Upper lobe of right lung (tissue), 1 donor: ENCODE data around the gene ZXDC. TPM values are rescaled to one million over a fixed set of nuclear protein-coding genes. Genes with fewer than 3 reads are reported as not detected.

Experiments used
- ATAC-seq: fragments of 200-7000 bp; cut with Tn5 transposase; one replicate; pipeline ENCODE4 v1.9.1; 2020; ENCODE audit warnings: mild to moderate bottlenecking, moderate library complexity
- DNase-seq: peaks from one replicate; pipeline ENCODE4 v3.0.0-alpha.2; 2020
- H3K27ac ChIP-seq: fragments of 200-600 bp; one replicate; pipeline ENCODE4 v1.8.0; 2022
- H3K27me3 ChIP-seq: fragments of 200-600 bp; one replicate; pipeline ENCODE4 v1.8.0; 2022; ENCODE audit warnings: mild to moderate bottlenecking
- H3K36me3 ChIP-seq: fragments of 200-600 bp; one replicate; pipeline ENCODE4 v1.8.0; 2022
- H3K4me1 ChIP-seq: fragments of 200-600 bp; one replicate; pipeline ENCODE4 v1.8.0; 2022
- H3K4me3 ChIP-seq: fragments of 200-600 bp; one replicate; pipeline ENCODE4 v1.8.0; 2022; ENCODE audit warnings: mild to moderate bottlenecking
- H3K9me3 ChIP-seq: fragments of 200-600 bp; one replicate; pipeline ENCODE4 v1.8.0; 2022
- intact Hi-C: fragments of 100-400 bp; cut with DNase I; formaldehyde crosslinking; loops from one replicate; pipeline ENCODE4 v1.11.0; 2022
- total RNA-seq: library from RNA; stranded (reverse); fragmentation: NEBNext Ultra II Directional; extraction: Animal tissue kit (Norgen Biotek cat#: 25700); gene quantifications from one replicate; pipeline ENCODE4 v1.2.1, GENCODE V29; 2021
- TF ChIP-seq, protein P1 (sequence below): fragments of 200-600 bp; IDR thresholded peaks from one replicate; pipeline ENCODE4 v1.8.0; 2022; ENCODE audit warnings: antibody characterized with exemption
- donor health status: DM: no; HTN: yes; CAD: no; lungs with severe emphysema.

The ZXDC gene
- total RNA-seq, 1 donor from 2014 or later: 40.3 TPM

DNA sequence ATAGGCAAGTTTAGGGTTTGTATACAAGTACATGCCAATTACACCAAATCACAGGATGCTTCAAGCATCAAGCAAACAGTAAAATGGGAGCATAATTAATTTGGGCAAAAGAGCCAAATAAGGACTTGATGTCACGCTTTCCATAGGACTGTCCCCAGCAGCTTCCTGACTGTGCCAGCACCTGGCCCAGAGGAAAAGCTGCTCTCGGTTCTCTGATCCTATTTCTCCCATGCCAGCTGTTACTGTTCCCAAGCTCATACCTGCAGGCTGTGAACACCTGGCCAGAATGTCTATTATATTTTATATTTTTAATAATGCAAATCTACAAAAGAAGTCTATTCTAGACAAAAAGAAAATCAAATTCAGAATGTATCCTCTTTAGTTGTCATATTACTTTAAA lies 12.2 kb downstream of the ZXDC start:
- intact Hi-C loops: no loop called here
- ATAC-seq (no peak), DNase-seq (no peak)
- Histone ChIP-seq H3K27me3 (no peaks in the 10 kb centered on the region), H3K36me3 (peaks cover 99% of the 10 kb centered on the region), H3K4me1 (peaks cover 25% of the 10 kb centered on the region), H3K9me3 (no peaks in the 10 kb centered on the region), H3K4me3 (no peak overlapping the region), H3K27ac (no peak overlapping the region)
- TF ChIP-seq, protein P1, sequence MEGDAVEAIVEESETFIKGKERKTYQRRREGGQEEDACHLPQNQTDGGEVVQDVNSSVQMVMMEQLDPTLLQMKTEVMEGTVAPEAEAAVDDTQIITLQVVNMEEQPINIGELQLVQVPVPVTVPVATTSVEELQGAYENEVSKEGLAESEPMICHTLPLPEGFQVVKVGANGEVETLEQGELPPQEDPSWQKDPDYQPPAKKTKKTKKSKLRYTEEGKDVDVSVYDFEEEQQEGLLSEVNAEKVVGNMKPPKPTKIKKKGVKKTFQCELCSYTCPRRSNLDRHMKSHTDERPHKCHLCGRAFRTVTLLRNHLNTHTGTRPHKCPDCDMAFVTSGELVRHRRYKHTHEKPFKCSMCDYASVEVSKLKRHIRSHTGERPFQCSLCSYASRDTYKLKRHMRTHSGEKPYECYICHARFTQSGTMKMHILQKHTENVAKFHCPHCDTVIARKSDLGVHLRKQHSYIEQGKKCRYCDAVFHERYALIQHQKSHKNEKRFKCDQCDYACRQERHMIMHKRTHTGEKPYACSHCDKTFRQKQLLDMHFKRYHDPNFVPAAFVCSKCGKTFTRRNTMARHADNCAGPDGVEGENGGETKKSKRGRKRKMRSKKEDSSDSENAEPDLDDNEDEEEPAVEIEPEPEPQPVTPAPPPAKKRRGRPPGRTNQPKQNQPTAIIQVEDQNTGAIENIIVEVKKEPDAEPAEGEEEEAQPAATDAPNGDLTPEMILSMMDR: no peak

DNA sequence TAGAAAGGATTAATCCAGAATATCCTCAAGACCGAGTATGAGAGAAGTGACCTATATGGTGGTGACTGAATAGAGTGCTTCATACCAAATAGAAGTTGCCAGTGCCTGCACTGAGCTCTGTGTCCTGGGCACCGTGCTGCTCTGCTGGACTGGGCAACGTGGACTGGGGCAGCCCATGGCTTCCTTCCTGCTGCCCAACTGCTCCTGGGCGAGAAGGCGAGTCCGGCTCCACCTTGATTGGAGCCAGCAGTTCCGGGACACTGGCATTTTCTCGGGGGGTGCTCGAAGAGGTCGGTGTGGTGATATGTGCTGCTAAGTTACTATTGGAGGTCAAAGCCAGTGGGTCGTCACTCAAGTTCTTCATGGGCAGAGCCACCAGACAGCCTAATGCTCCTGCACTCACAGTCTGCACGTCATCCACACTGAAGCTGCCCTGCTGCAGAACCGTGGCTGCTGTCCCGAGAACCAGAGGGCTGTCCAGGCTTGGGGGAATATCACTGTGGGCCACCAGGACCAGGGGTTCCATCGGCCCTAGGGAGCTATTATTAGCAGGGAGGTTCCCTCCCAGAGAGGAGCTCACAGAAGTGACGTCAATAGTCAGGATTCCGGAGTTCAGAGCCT lies 14.1 kb downstream of the ZXDC start:
- intact Hi-C loops: no loop called here
- Histone ChIP-seq H3K4me3 (no peak overlapping the region), H3K36me3 (peaks cover 100% of the 10 kb centered on the region), H3K9me3 (no peaks in the 10 kb centered on the region), H3K27me3 (no peaks in the 10 kb centered on the region), H3K4me1 (peaks cover 9% of the 10 kb centered on the region), H3K27ac (no peak overlapping the region)
- TF ChIP-seq, protein P1: no peak
- DNase-seq (peak; percentile 46), ATAC-seq (no peak)

DNA sequence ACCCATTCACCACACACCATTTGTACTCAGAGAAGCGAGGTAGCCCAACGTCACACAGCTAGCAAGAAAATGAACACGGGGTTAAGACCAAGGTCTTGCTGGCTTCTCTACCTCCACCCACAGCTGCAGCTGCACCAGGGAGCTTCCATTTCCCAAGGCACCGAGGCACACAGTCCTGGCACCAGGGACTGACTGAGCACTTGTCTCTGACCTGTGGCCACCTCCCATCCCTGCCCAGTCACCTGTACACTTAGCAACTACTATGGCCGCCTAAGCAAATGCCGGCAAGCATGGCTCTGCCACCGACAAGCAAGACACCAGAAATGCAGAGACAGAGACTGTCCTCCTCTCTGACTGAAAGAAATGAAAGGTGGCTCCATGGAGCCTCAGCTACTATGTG lies 15.3 kb downstream of the ZXDC start:
- H3K27me3 ChIP-seq: no peaks in the 10 kb centered on the region
- no peak overlapping the region for H3K4me3 ChIP-seq
- TF ChIP-seq, protein P1: no peak
- no peak for DNase-seq
- intact Hi-C loops: no loop called here
- H3K27ac ChIP-seq: no peak overlapping the region
- peaks cover 97% of the 10 kb centered on the region for H3K36me3 ChIP-seq
- H3K9me3 ChIP-seq: no peaks in the 10 kb centered on the region
- peaks cover 7% of the 10 kb centered on the region for H3K4me1 ChIP-seq
- no peak for ATAC-seq

DNA sequence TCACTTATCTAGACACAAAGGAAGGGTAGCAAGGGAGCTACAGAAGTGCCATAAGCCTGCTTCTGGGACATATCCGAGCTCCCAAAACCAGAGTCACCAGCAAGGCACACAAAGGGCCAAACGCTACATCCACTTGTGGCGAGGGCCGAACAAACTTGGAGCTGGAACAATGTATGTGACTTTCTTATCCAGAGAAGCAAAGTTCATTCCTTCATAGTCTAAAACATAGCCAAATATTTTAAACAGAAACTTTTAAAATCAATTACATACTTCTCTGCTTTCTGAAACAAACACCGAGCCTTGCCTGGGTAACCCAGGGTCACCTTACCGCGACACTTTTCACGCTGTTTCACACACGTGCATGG lies 15.9 kb downstream of the ZXDC start:
- peaks cover 97% of the 10 kb centered on the region for H3K36me3 ChIP-seq
- H3K4me3 ChIP-seq: no peak overlapping the region
- no peaks in the 10 kb centered on the region for H3K9me3 ChIP-seq
- intact Hi-C loops: no loop called here
- TF ChIP-seq, protein P1: no peak
- peak; percentile 26 for DNase-seq
- peaks cover 2% of the 10 kb centered on the region for H3K4me1 ChIP-seq
- ATAC-seq: no peak
- H3K27me3 ChIP-seq: no peaks in the 10 kb centered on the region
- no peak overlapping the region for H3K27ac ChIP-seq

DNA sequence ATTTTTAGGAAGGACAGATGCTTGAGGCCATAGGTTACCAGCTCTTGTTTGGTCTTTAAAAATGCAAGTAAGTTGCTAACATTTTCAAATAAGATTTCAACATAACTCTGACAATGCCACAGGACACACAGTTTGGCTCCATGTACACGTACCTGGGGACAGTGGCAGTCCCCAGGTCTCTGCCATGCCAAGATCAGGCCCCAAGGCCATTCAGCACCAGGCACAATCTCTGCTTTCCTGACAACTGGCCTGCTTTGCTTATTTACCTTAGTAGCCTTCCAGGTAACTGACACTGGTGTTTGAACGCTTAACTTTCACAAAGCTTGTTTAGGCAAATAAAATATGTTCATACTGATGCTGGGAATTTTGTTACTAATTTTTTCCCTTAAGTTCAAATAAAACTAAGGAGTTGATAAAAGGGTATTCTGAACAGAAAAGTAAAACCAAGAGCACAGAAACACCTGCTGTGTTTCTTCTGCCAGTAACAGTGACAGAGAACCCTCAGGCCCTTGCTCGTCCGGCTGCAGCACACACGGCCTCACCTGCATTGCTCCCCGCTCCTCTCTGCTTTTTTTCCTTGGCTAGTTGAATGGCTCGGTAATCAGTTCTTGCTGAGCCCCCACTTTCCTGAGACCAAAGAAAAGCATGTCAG lies 16.5 kb downstream of the ZXDC start:
- no peaks in the 10 kb centered on the region for H3K27me3 ChIP-seq
- intact Hi-C loops: no loop called here
- H3K4me3 ChIP-seq: no peak overlapping the region
- H3K27ac ChIP-seq: no peak overlapping the region
- TF ChIP-seq, protein P1: no peak
- no peaks in the 10 kb centered on the region for H3K9me3 ChIP-seq
- peaks cover 96% of the 10 kb centered on the region for H3K36me3 ChIP-seq
- ATAC-seq: no peak
- no peaks in the 10 kb centered on the region for H3K4me1 ChIP-seq
- peak; percentile 10 for DNase-seq
